H1 (cell line): ENCODE results near the gene MTX1. TPM values are rescaled to one million over a fixed set of nuclear protein-coding genes. Genes with fewer than 3 reads are reported as not detected.

Source experiments
- CTCF ChIA-PET: fragments of 300-600 bp; sonication (Branson Sonifier 250); formaldehyde crosslinking; loops from one replicate; lab custom pipeline; 2021; ENCODE audit not compliant: partially characterized antibody; lab: Charles Lee
- POLR2A ChIA-PET: fragments of 300-600 bp; sonication (Branson Sonifier 250); formaldehyde crosslinking; loops from one replicate; lab custom pipeline; 2021; ENCODE audit warnings: inconsistent platforms; ENCODE audit not compliant: partially characterized antibody; lab: Charles Lee
- DNase-seq, 2 experiments: peaks; one replicate each; pipeline versions ENCODE4 v3.0.0 to v3.0.0-alpha.2; 2010 to 2022; ENCODE audit warnings: low spot score in 2 of 2, low read depth in 1 of 2, mixed read lengths in 1 of 2
- FAIRE-seq: peaks from 2 replicates; lab custom pipeline; 2011; peaks lifted over from hg19 to GRCh38; lab: Jason Lieb, UNC
- H2AFZ ChIP-seq: 2 replicates; pipeline ENCODE4 v1.8.1; 2012; ENCODE audit warnings: low read length, inconsistent platforms
- H2AK5ac ChIP-seq: 2 replicates; pipeline ENCODE4 v1.6.1; 2013; ENCODE audit warnings: low read depth, low read length
- H2BK120ac ChIP-seq: replicated peaks from 2 replicates; pipeline ENCODE3; 2013; ENCODE audit warnings: low read depth, low read length, inconsistent platforms
- H2BK12ac ChIP-seq: 2 replicates; pipeline ENCODE4 v1.6.1; 2013; ENCODE audit warnings: low read depth, low read length
- H2BK15ac ChIP-seq: 2 replicates; pipeline ENCODE4 v1.6.1; 2013; ENCODE audit warnings: low read length
- H2BK20ac ChIP-seq: 2 replicates; pipeline ENCODE4 v1.6.1; 2013; ENCODE audit warnings: low read length
- H2BK5ac ChIP-seq: 2 replicates; pipeline ENCODE4 v1.6.1; 2013; ENCODE audit warnings: low read depth, low read length
- H3K14ac ChIP-seq: 2 replicates; pipeline ENCODE4 v1.6.1; 2013; ENCODE audit warnings: inconsistent platforms; ENCODE audit not compliant: insufficient read length
- H3K18ac ChIP-seq: 2 replicates; pipeline ENCODE4 v1.6.1; 2013; ENCODE audit warnings: low read length; ENCODE audit errors: extremely low read depth
- H3K23ac ChIP-seq: 2 replicates; pipeline ENCODE4 v1.6.1; 2013; ENCODE audit warnings: inconsistent platforms; ENCODE audit not compliant: insufficient read length
- H3K23me2 ChIP-seq: 2 replicates; pipeline ENCODE4 v1.6.1; 2013; ENCODE audit warnings: low read depth, low read length
- H3K27ac ChIP-seq: 2 replicates; pipeline ENCODE4 v1.6.1; 2011; ENCODE audit warnings: low read depth, low read length, inconsistent platforms
- H3K27me3 ChIP-seq, 4 experiments: replicated peaks in 1 of 4; 1 replicate in 1 of 4; 2 replicates in 3 of 4; pipeline versions ENCODE4 v1.6.1 to v1.8.1; 2011 to 2013; ENCODE audit warnings: low read length in 3 of 4, mild to moderate bottlenecking in 3 of 4, inconsistent platforms in 2 of 4, mixed read lengths in 2 of 4, moderate library complexity in 1 of 4; ENCODE audit not compliant: control insufficient read depth in 3 of 4, insufficient read depth in 3 of 4; ENCODE audit errors: extremely low read depth in 1 of 4
- H3K36me3 ChIP-seq, 4 experiments: 2 replicates each; pipeline versions ENCODE4 v1.6.1 to v1.8.1; 2011 to 2013; ENCODE audit warnings: mild to moderate bottlenecking in 4 of 4, low read length in 3 of 4, moderate library complexity in 2 of 4, control low read depth in 1 of 4, inconsistent platforms in 1 of 4; ENCODE audit not compliant: insufficient read depth in 4 of 4, control insufficient read depth in 2 of 4
- H3K4ac ChIP-seq: replicated peaks from 2 replicates; pipeline ENCODE3; 2013; ENCODE audit warnings: low read length, low read depth, mixed read lengths, inconsistent platforms; ENCODE audit not compliant: insufficient read length
- H3K4me1 ChIP-seq, 4 experiments: replicated peaks in 1 of 4; 1 replicate in 1 of 4; 2 replicates in 3 of 4; pipeline versions ENCODE4 v1.6.1 to v1.8.1; 2011 to 2013; ENCODE audit warnings: low read length in 3 of 4, inconsistent platforms in 2 of 4, mixed read lengths in 1 of 4; ENCODE audit not compliant: insufficient read depth in 4 of 4, control insufficient read depth in 3 of 4
- H3K4me2 ChIP-seq, 2 experiments: 2 replicates each; pipeline versions ENCODE4 v1.6.1 to v1.8.1; 2011 to 2013; ENCODE audit warnings: low read depth in 2 of 2, low read length in 2 of 2, control low read depth in 1 of 2, inconsistent platforms in 1 of 2, mild to moderate bottlenecking in 1 of 2; ENCODE audit not compliant: insufficient read depth in 1 of 2
- H3K4me3 ChIP-seq, 4 experiments: fragments of 200-600, 300-600 bp in 1 of 4; sonication (generic), shearing (Covaris generic), sonication (Bioruptor Twin) in 1 of 4; 2 replicates each; pipeline versions ENCODE4 v1.5.1 to v1.8.1; 2011 to 2016; ENCODE audit warnings: low read length in 4 of 4, low read depth in 3 of 4, control low read depth in 2 of 4, inconsistent platforms in 2 of 4, mild to moderate bottlenecking in 2 of 4, mixed read lengths in 1 of 4, moderate library complexity in 1 of 4; ENCODE audit not compliant: insufficient read depth in 2 of 4; ENCODE audit errors: extremely low read depth in 1 of 4
- H3K56ac ChIP-seq: replicated peaks from 2 replicates; pipeline ENCODE3; 2013; ENCODE audit warnings: low read depth, mild to moderate bottlenecking, mixed read lengths, low read length, inconsistent platforms; ENCODE audit not compliant: insufficient read length
- H3K79me1 ChIP-seq: 2 replicates; pipeline ENCODE4 v1.6.1; 2013; ENCODE audit warnings: low read depth, low read length, control low read depth
- H3K79me2 ChIP-seq, 2 experiments: 2 replicates each; pipeline versions ENCODE4 v1.6.1 to v1.8.1; 2012 to 2013; ENCODE audit warnings: low read length in 2 of 2, mild to moderate bottlenecking in 2 of 2, inconsistent platforms in 1 of 2; ENCODE audit not compliant: insufficient read depth in 2 of 2, control insufficient read depth in 1 of 2
- H3K9ac ChIP-seq, 4 experiments: replicated peaks in 1 of 4; 1 replicate in 1 of 4; 2 replicates in 3 of 4; pipeline versions ENCODE4 v1.6.1 to v1.8.1; 2011 to 2013; ENCODE audit warnings: low read depth in 3 of 4, low read length in 3 of 4, control low read depth in 2 of 4, mild to moderate bottlenecking in 2 of 4, moderate library complexity in 2 of 4, inconsistent platforms in 1 of 4; ENCODE audit errors: extremely low read depth in 1 of 4
- H3K9me3 ChIP-seq, 2 experiments: 2 replicates each; pipeline versions ENCODE4 v1.6.1 to v1.8.1; 2012 to 2013; ENCODE audit warnings: mild to moderate bottlenecking in 2 of 2, moderate library complexity in 2 of 2, control low read depth in 1 of 2, inconsistent platforms in 1 of 2, low read depth in 1 of 2, low read length in 1 of 2, mixed read lengths in 1 of 2; ENCODE audit not compliant: insufficient read depth in 2 of 2
- H4K20me1 ChIP-seq, 2 experiments: replicated peaks in 1 of 2; 2 replicates each; pipeline versions ENCODE3 to v1.8.1; 2011 to 2013; ENCODE audit warnings: inconsistent platforms in 2 of 2, low read length in 2 of 2, mild to moderate bottlenecking in 1 of 2; ENCODE audit not compliant: insufficient read depth in 2 of 2, control insufficient read depth in 1 of 2
- H4K5ac ChIP-seq: 2 replicates; pipeline ENCODE4 v1.6.1; 2013; ENCODE audit warnings: low read length, low read depth, mixed read lengths, inconsistent platforms; ENCODE audit not compliant: insufficient read length
- H4K8ac ChIP-seq: 2 replicates; pipeline ENCODE4 v1.8.0; 2013; ENCODE audit warnings: mild to moderate bottlenecking, moderate library complexity, low read length, inconsistent platforms; ENCODE audit not compliant: insufficient read depth; ENCODE audit errors: extremely low read depth
- H4K91ac ChIP-seq: replicated peaks from 2 replicates; pipeline ENCODE3; 2013; ENCODE audit warnings: low read length, mixed read lengths, inconsistent platforms; ENCODE audit not compliant: insufficient read length
- GTF2F1 ChIP-seq: IDR thresholded peaks from 2 replicates; pipeline ENCODE4 v1.6.1; 2012; ENCODE audit warnings: low read depth, low read length, improper control_type of control experiment, borderline replicate concordance
- PHF8 ChIP-seq: fragments of 200-600 bp; sonication (generic); conservative IDR thresholded peaks from 2 replicates; pipeline ENCODE4 v1.7.1; 2012; ENCODE audit warnings: low read depth, mild to moderate bottlenecking, inconsistent platforms, low read length, moderate library complexity
- SUZ12 ChIP-seq: fragments of 200-600 bp; sonication (generic); IDR thresholded peaks from 2 replicates; pipeline ENCODE4 v1.6.1; 2012; ENCODE audit warnings: mild to moderate bottlenecking, inconsistent platforms, low read length, moderate library complexity, mixed read lengths
- WGBS, 2 experiments: shearing (Covaris generic) in 1 of 2; methylation state at CpG; one replicate each; pipeline versions ENCODE4 v1.1.6 to v1.1.7; 2013 to 2015; ENCODE audit warnings: low lambda C conversion rate in 2 of 2, mixed read lengths in 2 of 2, inconsistent platforms in 1 of 2, low coverage in 1 of 2, missing lambda C conversion rate in 1 of 2; ENCODE audit not compliant: insufficient replicate concordance in 2 of 2, insufficient coverage in 1 of 2, insufficient read length in 1 of 2; ENCODE audit errors: extremely low coverage in 1 of 2, missing lambda C conversion rate in 1 of 2; 5-methylcytosine and 5-hydroxymethylcytosine counted together
- polyA plus RNA-seq, 7 experiments: library from polyadenylated mRNA; depleted of rRNA in 3 of 7; stranded (reverse) in 5 of 7; unstranded in 2 of 7; fragments of >200 nt in 5 of 7; fragments of 200-250 nt in 2 of 7; gene quantifications; 1 replicate in 5 of 7; 2 replicates in 1 of 7; 4 replicates in 1 of 7; pipeline versions ENCODE4 v1.2.1 to v1.2.3, GENCODE V29; 2011 to 2013; ENCODE audit warnings: missing spikeins in 2 of 7, mixed read lengths in 2 of 7
- total RNA-seq: library from RNA; stranded (reverse); fragmentation: NEBNext Ultra II Directional; extraction: Animal tissue kit (Norgen Biotek cat#: 25700); gene quantifications from 2 replicates; pipeline ENCODE4 v1.2.1, GENCODE V29; 2021
- TF ChIP-seq, protein P1 (sequence below): IDR thresholded peaks from 2 replicates; pipeline ENCODE4 v1.6.1; 2011; ENCODE audit warnings: low read length, improper control_type of control experiment

MTX1 gene
- total and polyA plus RNA-seq, 2 of the 8 experiments (the other 6 are each of a cell fraction or from before 2014, with no cell fraction given): 47.9 to 131 TPM

DNA sequence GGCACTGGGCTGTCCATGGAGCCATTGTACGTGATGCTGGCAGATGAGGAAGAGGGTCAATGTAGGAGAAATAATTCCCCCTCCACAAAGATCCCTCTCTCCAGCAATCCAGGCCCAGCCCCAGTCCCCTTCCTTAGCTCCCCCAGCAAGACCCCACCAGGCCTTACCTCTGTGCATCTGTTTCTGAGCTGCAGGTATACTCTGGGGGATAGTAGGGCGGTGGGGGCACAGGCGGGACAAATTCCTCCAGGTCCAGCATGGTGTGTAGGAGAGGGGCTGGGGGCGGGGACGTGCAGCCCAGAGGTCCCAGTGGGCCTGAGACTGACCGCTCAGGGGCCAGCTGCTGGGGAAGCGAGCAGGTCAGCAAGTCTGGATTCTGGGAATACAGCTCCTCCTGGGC, 43.1 kb downstream of the MTX1 start:
- ChIA-PET POLR2A (interaction anchor here (0.6 to 7.1 kb wide), 14 partner anchors 9 to 334 kb away, joined by 3 to 48 read pairs (median 6); partner anchors contain the start of genes CLK2, HCN3, RUSC1 and SCAMP3), CTCF (interaction anchor here (0.6 to 15.2 kb wide), 48 partner anchors 9 to 1639 kb away, joined by 3 to 227 read pairs (median 7); partner anchors contain the start of genes ASH1L, CLK2, FDPS and HCN3)
- H3K79me1 ChIP-seq: no peaks in the 10 kb centered on the region
- H3K9ac ChIP-seq: no peak overlapping the region
- no peak overlapping the region for H2BK120ac ChIP-seq
- H3K9me3 ChIP-seq: no peaks in the 10 kb centered on the region
- no peak overlapping the region for H3K4ac ChIP-seq
- no peak overlapping the region for H3K56ac ChIP-seq
- no peak overlapping the region for H4K5ac ChIP-seq
- no peak overlapping the region for H3K27ac ChIP-seq
- peaks cover 0 to 26% (median 16%) of the 10 kb centered on the region in 4 experiments; a peak in 6 of 7 replicates for H3K4me1 ChIP-seq
- no peak overlapping the region for H2BK15ac ChIP-seq
- 0 out of 2 replicates have a peak overlapping the region, but pooled peaks have one; percentile 20 for H2BK12ac ChIP-seq
- TF ChIP-seq GTF2F1 (no peak), PHF8 (no peak), SUZ12 (no peak)
- TF ChIP-seq, protein P1, sequence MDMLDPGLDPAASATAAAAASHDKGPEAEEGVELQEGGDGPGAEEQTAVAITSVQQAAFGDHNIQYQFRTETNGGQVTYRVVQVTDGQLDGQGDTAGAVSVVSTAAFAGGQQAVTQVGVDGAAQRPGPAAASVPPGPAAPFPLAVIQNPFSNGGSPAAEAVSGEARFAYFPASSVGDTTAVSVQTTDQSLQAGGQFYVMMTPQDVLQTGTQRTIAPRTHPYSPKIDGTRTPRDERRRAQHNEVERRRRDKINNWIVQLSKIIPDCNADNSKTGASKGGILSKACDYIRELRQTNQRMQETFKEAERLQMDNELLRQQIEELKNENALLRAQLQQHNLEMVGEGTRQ: no peak
- TF ChIP-seq, all 59 proteins: peak for 0
- Histone ChIP-seq H3K27me3 (0 out of 7 replicates have a peak, but pooled peaks cover 0 to under 1% (median under 1%) of the 10 kb centered on the region in 4 experiments), H3K23me2 (peaks cover 12% of the 10 kb centered on the region; the same call in 1 of the 2 replicates), H2AK5ac (no peak overlapping the region), H4K20me1 (peaks cover 0 to 9% of the 10 kb centered on the region in 2 experiments), H2BK20ac (no peak overlapping the region), H3K14ac (no peak overlapping the region), H2AFZ (no peak overlapping the region), H3K4me2 (no peak overlapping the region), H4K8ac (no peak overlapping the region), H3K79me2 (0 out of 4 replicates have a peak, but pooled peaks cover 0 to 3% of the 10 kb centered on the region in 2 experiments), H2BK5ac (no peak overlapping the region), H3K36me3 (peaks cover 0 to 9% (median 2%) of the 10 kb centered on the region in 4 experiments; a peak in 2 of 8 replicates), H3K23ac (no peak overlapping the region), H3K4me3 (no peak overlapping the region), H4K91ac (no peak overlapping the region), H3K18ac (no peak overlapping the region)
- WGBS, 2 experiments: 99% methylated on average over 7 of the region's 7 CpGs; no CpG with 5 or more reads in 1 of the 2 experiments
- FAIRE-seq: no peak
- DNase-seq: no peak
